ENCODE measurements around the gene KRT86.
"Not testable (repeated sequence)": the region's sequence is repeated elsewhere in the genome, so short reads cannot be mapped to it uniquely, and the experiment has no call there.

KRT86 gene

DNA sequence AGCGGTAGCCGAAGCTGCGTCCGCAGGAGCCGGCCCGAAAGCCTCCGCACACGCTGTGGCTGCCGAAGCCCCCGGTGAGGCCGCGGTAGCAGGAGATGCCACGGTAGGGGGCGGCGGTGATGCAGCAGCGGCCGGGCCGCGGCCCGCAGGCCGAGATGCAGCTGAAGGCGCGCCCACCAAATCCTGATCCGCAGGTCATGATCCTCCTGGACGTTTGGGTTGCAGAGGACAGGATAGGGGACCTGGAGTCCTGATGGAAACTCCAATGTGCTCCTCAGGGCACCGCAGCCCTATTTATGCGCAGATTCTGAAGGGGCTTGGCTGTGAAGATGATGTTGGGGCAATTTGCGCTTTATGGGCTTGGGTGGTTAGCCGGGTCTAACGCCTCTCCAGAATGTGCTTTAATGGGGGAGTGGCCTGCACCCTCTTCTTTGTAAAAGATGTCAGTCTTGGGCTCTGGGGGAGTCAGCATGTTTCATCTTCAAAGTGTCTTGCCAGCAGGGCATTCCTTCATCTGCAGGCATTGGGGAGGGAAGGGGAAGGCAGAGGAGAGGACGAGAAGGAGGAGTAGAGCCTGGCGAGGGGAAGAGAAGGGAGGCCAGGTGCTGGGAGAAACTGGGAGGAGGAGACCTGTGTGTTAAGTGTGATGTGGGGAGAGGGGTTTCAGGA is 17.0 kb downstream of the KRT86 start, which contains the start of gene KRT81:
Gene KRT81, minus strand, starts transcription at position 268 of the 669 bp plus-strand sequence. Its CDS starts 69 bp downstream, at position 199.
- DNase-seq = no peak

DNA sequence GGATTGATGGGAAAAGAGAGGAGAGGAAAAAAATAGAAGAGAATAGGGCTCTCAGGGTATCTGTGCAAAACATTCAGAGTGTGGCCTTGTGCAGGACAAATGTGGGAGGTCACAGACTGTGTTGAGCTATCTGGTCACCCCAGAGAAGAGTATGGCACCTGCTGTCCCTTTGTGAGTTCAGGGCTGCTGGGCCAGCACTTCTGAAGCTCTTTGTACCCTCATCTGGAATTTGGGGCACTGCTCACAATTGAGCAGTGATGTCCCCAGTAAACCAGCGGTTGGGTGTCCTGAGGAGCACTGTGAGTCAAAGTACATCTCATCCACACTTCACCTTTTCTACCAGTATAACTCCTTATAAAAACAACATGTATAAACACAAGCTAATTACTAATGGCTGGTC is 19.5 kb downstream of the KRT86 start:
- no peak for DNase-seq

DNA sequence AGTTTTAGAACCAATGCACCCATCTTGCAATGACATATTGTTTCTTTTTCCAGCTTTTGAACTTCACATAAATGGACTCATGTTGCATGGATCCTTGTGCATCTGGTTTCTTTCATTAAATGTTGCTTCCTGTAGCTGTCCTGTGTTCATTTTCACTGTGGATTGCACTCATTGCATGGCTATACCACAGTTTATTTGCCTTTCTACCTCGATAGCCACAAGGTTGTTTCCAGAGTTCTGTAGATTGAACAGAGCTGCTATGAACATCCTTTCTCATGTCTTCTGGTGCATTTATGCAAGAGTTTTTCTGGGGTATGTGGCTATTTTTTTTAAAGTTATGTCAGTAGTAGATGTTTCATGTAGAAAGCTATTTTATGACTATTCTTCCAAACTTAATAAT is 20.4 kb downstream of the KRT86 start:
- no peak for DNase-seq

DNA sequence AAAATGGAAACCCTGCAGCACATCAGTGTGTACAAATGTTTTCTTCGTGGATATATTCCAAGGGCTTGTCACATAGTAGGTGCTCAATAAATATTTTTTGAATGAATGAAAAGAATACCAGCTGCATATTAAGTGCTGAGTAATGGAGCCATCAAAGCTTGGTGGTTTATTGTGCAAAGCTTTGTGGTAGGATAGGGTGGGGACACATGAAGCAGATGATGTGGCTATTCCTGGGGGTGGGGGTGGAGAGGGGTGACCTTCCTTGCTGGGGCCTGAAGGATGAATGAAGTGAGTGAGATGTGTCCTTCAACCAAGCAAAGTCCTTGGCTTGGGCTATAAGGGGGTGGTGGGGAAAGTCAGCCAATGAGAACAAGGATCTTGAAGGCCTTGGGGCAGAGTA is 21.2 kb downstream of the KRT86 start:
- no peak for DNase-seq

DNA sequence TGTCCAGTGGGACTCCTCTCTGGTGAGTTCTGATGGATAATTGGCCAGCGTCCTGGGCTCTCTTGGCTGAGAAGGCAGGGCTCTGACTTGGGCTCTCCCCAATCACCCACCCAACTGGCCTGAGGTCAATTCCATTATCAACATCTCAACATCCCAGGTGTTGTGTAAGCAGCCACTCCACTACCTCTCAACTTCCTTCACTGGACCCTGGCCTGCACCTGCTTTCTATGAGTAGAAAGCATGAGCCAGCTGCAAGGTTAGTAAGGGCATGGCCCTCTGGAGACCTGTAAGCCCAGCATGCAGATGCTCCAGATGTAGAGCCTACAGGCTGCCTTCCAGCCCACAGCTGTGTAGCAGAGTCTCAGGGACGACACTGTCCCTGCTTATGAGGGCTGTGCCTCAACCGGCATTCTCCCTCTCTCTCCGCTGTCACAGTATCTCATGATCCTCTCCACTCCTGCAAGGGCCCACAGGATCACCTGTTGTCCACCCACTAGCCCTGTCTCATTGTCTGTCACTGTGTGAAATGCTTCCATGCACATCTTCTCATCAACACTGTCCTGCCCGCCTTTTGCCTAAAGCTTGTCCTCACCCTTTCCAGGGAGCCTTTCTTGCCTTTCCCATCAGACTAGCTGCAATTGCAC is 22.2 kb downstream of the KRT86 start:
- DNase-seq = no peak

DNA sequence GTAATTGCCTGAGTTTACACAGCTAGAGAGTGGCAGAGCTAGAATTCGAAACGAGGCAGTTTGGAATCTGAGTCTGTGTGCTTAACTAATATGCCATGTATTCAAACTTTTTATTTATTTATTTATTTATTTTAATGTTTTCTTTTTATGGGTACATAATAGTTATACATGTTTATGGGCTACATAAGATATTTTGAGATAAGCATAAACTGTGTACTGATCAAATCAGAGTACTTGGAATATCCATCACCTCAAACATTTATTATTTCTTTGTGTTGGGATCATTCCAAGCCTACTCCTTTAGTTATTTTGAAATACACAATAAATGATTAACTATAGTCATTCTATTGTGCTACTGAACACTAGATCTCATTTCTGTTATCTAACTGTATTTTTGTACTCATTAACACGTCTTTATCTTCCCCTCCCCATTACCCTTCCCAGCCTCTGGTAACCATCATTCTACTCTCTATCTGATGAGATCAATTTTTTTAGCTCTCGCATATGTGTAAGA is 24.3 kb downstream of the KRT86 start:
- DNase-seq = no peak

DNA sequence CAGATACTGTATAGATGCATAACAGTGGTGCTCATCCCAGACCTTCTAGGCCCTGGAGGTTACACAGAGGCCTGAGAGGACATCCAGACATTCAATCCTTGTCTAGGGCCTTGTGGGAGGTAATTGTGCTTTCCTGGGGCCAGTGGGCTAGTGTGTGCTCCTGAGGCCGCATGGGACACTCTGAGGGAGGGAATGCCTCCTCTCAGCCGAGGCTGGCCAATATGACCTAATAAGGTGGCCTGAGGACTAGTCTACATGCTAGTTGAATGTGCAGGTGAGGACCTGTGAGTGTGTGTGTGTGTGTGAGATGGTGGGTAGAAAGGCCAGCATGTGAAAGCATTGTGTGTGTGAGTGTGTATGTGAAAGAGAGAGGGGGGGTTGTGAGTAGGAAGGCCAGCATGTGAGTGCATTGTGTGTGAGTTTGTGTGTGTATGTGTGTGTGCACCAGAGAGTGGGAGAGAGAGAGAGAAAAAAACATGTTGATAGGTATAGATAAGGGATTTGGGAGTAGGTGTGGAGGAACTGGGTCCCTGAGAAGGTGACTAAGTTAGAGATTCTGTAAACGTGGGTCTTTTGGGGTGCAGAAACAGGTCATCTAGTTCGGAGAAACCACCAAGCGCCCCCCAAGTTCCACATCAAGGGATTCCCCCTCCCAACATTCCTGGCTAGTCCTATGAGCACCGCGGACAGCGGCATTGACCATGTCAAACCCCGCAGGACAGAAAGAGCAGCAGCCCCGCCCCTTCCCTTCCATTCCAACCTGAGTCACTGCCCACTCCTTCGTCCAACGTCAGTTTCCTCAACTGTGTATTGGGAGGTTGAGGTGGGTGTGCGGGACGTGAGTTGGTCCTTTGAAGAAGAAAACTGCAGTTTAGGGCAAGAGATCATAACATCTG is 26.6 kb downstream of the KRT86 start:
- no peak for DNase-seq

DNA sequence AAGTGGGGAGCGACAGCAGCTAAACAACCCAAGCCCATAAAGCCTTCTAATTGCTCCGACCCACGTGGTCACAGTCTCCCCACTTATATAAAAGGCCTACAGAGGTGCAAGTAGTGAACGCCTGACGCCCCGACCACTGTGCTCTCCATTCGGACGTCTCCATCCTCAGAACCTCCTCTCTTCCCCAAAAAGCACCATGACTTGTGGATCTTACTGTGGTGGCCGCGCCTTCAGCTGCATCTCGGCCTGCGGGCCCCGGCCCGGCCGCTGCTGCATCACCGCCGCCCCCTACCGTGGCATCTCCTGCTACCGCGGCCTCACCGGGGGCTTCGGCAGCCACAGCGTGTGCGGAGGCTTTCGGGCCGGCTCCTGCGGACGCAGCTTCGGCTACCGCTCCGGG is 27.3 kb downstream of the KRT86 start:
- DNase-seq = not testable (repeated sequence)

DNA sequence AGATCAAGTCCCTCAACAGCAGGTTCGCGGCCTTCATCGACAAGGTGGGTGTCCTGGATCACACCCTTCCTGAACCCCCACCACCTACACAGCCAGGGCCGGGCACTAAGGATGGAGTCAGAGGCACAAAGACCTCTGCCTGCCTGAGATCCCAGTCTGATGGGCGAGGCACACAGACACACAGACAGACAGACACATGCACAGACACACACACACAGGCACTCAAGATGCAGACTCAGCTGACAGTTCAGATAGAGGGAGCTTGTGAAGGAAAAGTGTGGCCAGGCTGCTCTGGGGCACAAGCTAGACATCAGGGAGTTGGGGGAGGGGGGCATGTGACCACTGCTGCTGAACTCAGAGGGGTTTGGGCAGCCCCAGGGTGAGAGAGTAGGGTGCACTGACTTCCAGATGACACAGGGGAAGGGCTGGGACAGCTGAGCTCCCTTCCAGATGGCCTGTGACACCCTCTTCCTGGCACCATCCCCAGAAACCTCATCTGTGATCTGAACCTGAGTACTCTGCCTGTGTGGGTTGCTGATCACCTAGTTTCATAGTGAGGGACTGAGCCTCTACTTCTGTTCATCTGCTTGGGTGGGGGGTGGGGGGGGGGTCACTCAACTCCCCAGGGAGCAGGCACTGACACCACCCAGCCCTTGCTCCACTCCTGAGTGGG is 27.9 kb downstream of the KRT86 start:
- DNase-seq = not testable (repeated sequence)

DNA sequence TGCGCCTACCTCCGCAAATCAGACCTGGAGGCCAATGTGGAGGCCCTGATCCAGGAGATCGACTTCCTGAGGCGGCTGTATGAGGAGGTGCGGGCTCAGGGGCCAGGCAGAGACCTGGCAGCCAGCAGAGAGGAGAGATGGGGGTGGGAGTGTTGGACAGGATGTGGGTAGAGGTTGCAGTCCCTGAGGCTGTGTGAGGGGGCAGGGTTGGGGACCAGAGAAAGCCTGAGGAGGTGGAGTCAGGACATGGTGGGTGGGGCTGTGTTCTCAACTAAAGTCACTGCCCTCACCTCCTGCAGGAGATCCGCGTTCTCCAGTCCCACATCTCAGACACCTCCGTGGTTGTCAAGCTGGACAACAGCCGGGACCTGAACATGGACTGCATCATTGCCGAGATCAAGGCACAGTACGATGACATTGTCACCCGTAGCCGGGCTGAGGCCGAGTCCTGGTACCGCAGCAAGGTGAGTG is 30.5 kb downstream of the KRT86 start:
- DNase-seq = not testable (repeated sequence)

DNA sequence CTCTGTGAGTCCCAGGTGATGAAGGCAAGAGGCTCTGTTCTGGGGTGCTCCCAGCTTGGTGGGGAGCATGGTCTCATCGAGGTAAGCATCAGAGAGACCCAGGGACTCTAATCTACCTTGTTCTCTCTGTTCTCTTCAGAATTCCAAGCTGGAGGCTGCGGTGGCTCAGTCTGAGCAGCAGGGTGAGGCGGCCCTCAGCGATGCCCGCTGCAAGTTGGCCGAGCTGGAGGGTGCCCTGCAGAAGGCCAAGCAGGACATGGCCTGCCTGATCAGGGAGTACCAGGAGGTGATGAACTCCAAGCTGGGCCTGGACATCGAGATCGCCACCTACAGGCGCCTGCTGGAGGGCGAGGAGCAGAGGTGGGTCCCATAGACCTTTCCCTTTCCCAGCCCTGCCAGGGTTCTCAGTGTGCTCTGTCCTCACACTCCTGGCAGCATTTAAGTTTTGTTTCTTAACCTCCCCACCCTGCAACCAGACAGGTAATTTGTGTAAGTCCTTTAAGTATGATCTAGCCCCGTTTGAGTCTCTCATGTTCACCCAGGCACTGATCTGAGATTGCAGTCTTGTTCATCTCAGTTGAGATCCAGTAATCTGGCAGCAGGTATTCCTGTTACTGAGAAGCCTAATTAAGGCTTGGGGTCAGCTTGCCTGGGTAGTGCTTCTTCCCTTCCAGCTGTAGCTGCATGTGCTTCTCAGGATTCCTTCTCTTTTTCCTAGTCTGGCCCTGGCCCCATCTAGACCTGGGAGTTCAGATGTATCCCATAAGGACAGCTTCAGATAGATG is 31.7 kb downstream of the KRT86 start:
- DNase-seq = no peak

DNA sequence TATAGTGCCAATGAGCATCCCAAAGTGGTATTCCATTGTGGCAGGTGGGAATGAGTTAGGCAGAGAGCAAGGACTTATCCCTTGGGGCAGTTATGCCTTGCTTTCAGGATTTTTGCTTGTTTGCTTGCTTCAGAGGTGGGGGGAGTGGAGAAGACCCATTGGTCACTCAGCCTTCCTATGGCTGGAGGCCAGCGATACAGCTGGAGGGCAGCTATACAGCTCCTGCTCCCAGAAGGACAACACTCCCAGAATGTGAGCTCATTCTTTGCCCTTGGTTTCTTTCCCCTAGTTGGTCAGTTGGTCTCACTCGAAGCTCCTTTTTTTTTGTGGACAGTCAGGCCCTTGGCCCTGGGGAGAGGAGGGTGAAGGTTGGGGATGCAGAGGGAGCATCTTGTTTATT is 32.3 kb downstream of the KRT86 start:
- DNase-seq = no peak

DNA sequence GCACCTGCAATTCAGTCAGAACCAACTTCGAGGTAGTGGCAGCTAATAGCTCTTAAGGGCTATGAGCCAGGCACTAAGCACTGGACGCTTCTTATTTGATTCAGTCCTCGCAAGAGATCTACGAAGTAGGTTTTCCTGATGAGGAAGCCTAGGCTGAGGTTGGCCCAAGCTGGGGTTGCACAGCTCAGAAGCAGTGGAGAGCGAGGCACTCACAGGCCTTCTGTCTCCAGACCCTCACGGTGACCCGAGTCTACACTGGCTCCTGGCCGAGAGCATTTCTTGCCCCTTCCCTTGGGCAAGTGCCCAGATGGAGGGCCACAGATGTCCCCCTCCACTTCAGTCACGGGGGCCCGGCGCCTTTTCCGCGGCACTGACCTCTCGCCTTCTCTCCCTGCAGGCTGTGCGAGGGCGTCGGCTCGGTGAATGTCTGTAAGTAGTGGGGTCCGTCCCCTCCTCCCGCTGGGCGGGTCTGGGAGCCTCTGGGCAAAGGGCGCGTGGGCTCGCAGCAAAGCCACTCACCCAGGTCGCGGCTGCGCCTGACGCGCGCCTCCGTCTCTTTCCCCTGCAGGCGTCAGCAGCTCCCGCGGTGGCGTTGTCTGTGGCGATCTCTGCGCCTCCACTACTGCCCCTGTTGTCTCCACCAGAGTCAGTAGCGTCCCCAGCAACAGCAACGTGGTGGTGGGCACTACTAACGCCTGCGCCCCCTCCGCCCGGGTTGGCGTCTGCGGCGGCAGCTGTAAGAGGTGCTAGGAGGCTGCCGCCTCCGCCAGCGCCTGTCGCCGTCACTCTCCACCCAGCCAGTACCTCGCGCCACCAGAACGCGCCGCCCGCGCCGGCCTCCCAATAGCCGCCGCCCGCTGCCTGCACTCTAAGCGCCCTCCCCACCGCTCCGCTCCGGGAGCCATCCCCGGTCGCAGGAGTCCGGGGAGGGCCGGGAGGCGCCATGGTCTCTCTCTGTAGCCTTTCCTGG is 33.7 kb downstream of the KRT86 start:
- peak in 12 of 14 donors; percentile 4 to 69 (median 44) for DNase-seq

DNA sequence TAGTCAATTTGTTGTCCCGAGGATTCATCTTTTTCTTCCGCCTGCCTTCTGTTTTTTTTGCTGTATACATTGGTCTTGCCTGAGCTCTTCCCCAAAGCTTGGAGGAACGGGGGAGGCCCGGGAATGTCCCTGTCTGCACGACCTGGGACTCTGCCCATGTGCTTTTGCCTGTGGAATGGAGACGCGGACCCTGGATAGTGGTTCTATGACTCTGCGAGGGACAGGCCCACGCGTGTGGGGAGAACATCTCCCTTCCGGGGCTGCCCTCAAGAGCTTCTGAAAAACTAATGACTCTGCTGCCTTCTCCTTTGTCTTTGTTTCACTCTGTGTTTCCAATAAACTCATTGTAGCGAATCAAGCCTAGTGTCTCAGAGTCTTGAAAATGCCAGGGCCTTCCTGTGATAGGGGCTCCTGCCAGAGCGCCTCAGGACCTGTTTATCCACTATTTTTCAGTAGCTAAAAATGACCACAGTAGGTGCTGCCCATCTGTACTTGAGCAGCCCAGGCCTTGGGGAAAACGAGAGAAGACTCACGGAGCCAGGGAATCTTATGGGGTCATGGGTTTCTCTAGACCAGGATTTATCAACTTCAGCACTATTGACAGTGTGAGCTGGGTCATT is 34.5 kb downstream of the KRT86 start:
- DNase-seq = peak in 3 of 14 donors; percentile 28 to 54 (median 46)

DNA sequence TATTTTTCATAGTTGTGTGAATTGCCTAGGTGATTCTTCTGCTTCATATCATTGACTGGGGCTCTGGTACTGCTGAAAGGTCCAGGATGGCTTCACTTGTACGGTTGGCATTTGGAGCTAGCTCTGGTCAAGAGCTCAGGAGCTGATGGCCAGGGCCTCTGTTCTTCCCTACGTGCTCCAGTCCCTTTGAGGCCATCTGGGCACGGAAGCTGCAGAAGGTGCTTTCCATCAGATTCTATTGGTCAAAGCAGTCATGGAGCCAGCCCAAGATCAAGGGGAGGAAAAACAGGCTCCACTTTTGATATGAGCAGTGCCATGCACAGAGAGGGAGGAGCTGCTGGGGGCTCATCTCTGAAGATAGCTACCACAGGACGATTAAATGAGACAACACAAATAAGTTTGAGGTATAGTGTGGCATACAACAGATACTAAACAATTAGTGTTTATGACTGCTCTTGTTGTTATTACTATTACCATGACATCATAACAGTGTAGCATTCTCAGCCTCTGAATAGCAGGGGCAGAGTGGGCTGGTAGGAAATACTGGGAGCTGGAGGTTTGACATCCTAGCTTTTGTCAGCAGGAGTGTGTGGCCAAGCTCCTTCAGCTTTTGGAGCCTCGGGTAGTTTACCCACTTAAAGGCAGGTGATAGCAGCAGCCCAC is 36.3 kb downstream of the KRT86 start:
- DNase-seq = no peak

DNA sequence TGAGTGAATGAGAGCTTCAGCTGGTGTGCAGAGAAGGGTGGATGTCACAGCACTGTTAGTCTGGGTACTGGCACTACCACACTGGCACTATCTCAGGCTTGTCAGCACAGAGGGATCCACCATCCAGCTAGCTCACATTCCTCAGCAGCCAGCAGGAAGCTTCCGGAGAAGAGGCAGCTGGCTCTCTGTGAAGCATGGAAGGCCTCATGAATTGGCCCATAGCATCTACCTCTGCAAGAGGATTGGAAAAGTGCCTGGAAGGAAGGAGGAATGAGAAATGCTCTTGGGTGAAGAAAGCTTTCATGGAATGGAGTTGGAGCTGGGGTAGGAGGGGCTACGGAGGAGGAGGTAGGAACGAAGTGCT is 36.8 kb downstream of the KRT86 start:
- no peak for DNase-seq

DNA sequence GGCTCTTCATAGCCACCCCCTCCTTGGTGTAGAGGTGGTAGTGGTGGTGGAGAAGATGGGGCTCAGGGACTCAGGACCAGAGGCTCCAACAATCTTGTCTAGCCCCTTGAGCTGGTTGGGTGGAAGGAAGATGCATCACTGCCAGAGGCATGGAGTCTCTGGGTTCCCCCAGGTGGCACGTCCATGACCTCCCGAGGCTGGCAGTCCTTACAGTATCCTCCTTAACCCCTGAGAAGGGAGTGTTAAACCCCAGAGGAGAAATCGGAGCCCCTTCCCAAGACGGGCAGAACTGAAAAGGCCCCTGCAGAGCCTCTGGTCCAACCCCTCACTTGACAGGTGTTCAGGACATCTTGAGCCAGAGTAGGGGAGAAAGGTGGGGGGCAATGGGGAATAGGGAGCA is 37.6 kb downstream of the KRT86 start:
- no peak for DNase-seq

DNA sequence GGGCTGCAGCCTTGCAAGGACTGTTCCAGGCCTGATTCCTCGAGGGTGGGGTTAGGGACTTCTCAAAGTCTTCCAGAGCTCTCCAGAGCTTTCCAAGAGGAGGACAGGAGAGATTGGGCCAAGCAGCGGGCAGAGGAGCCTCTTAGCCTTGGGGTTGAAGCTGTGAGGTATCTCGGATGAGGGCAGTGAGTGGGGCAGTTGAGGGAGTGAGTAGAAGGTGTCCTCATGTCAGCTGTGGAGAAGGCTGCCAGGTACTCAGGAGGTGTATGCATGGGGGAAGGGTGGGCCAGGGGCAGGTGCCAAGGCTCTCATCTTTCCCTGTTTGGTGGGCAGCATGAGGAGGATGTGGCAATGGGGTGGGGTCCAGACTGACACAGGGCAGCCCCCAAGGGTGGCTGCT is 39.0 kb downstream of the KRT86 start:
- DNase-seq = no peak

DNA sequence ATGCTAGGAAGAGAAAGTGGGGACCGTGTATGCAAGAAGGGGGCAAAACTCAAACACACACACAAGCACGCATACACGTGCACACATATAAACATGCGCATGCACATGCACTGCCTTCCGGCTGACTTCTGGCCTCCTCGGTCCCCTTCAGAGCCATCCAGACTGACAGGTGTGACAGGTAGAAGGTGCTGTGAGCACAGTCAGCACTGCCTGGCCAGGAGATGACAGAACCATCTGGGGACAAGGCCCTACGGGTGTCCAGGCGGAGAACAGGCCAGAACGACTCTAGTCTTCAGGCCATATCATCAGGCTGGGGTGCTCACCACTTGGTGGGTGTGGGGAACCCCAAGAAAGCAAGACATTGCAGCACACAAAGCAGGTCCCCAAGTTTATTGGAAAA is 39.5 kb downstream of the KRT86 start:
- no peak for DNase-seq

Measured in C1 segment of cervical spinal cord (tissue), 14 donors.